PC-3 (cell line): ENCODE results near the gene HLA-A. TPM values are rescaled to one million over a fixed set of nuclear protein-coding genes. Genes with fewer than 3 reads are reported as not detected.

Experiments
- ATAC-seq: fragments of 200-7000 bp; cut with Tn5 transposase; 2 replicates; pipeline ENCODE4 v1.9.1; 2020; ENCODE audit warnings: mild to moderate bottlenecking, moderate library complexity
- BruUV-seq: library from RNA; stranded (reverse); fragments of 400-500 nt; replicated peaks from 2 replicates; lab custom pipeline; 2021; lab: Mats Ljungman, UMichigan
- CTCF ChIA-PET: fragments of 300-600 bp; sonication (Branson Sonifier 250); formaldehyde crosslinking; loops from one replicate; lab custom pipeline; 2022; ENCODE audit warnings: antibody characterized with exemption; lab: Charles Lee
- POLR2A ChIA-PET: fragments of 300-600 bp; sonication (Branson Sonifier 250); formaldehyde crosslinking; loops from one replicate; lab custom pipeline; 2022; ENCODE audit warnings: antibody characterized with exemption; ENCODE audit not compliant: unreplicated experiment; lab: Charles Lee
- DNase-seq: peaks from one replicate; pipeline ENCODE4 v3.0.0-alpha.2; 2015
- H2AFZ ChIP-seq: fragments of 300-600 bp; sonication (generic); 2 replicates; pipeline ENCODE4 v1.6.0; 2016; ENCODE audit warnings: antibody characterized with exemption, low read length
- H3F3A ChIP-seq: fragments of 300-600 bp; sonication (generic); one replicate; pipeline ENCODE4 v1.6.0; 2017; ENCODE audit warnings: antibody characterized with exemption, low read length, control low read depth, mild to moderate bottlenecking; ENCODE audit not compliant: unreplicated experiment
- H3K27ac ChIP-seq: fragments of 300-600 bp; sonication (generic); 2 replicates; pipeline ENCODE4 v1.5.1; 2016; ENCODE audit warnings: mild to moderate bottlenecking, low read length
- H3K27me3 ChIP-seq: fragments of 300-600 bp; sonication (generic); 2 replicates; pipeline ENCODE4 v1.6.1; 2016; ENCODE audit warnings: low read length, mixed read lengths
- H3K36me3 ChIP-seq: fragments of 300-600 bp; sonication (generic); 2 replicates; pipeline ENCODE4 v1.6.1; 2016; ENCODE audit warnings: low read depth, mixed run types, low read length, mixed read lengths
- H3K4me1 ChIP-seq: fragments of 300-600 bp; sonication (generic); 2 replicates; pipeline ENCODE4 v1.5.1; 2016; ENCODE audit warnings: low read length; ENCODE audit not compliant: insufficient read depth
- H3K4me2 ChIP-seq: fragments of 300-600 bp; sonication (generic); 2 replicates; pipeline ENCODE4 v1.6.0; 2016; ENCODE audit warnings: low read length
- H3K4me3 ChIP-seq: fragments of 300-600 bp; sonication (generic); 2 replicates; pipeline ENCODE4 v1.5.1; 2016; ENCODE audit warnings: mild to moderate bottlenecking, low read length, mixed read lengths
- H3K79me2 ChIP-seq: fragments of 300-600 bp; sonication (generic); 2 replicates; pipeline ENCODE4 v1.6.1; 2017; ENCODE audit warnings: low read length, mixed read lengths
- H3K9ac ChIP-seq: fragments of 300-600 bp; sonication (generic); 2 replicates; pipeline ENCODE4 v1.6.0; 2016; ENCODE audit warnings: mild to moderate bottlenecking, low read length
- H3K9me2 ChIP-seq: fragments of 300-600 bp; sonication (generic); replicated peaks from 2 replicates; pipeline ENCODE4 v1.6.1; 2016; ENCODE audit warnings: mixed run types, low read length, mixed read lengths
- H3K9me3 ChIP-seq: fragments of 300-600 bp; sonication (generic); 2 replicates; pipeline ENCODE4 v1.6.1; 2016; ENCODE audit warnings: low read length, mixed read lengths
- H4K20me1 ChIP-seq: fragments of 300-600 bp; sonication (generic); 2 replicates; pipeline ENCODE4 v1.6.1; 2016; ENCODE audit warnings: low read length, mixed read lengths
- EZH2 ChIP-seq: fragments of 300-600 bp; sonication (generic); IDR thresholded peaks from one replicate; pipeline ENCODE4 v1.6.1; 2017; ENCODE audit warnings: antibody characterized with exemption, mild to moderate bottlenecking, low read length; ENCODE audit not compliant: unreplicated experiment
- EZH2phosphoT487 ChIP-seq: fragments of 300-600 bp; sonication (generic); IDR thresholded peaks from 2 replicates; pipeline ENCODE4 v1.6.1; 2018; ENCODE audit warnings: mild to moderate bottlenecking, antibody characterized with exemption, low read length, borderline replicate concordance
- intact Hi-C: fragments of 100-400 bp; cut with micrococcal nuclease; formaldehyde crosslinking; loops from 2 replicates; pipeline ENCODE4 v1.9.0; 2023
- total RNA-seq: library from RNA; depleted of rRNA; stranded (reverse); fragments of >200 nt; gene quantifications from 2 replicates; pipeline ENCODE4 v1.2.3, GENCODE V29; 2014
- TF ChIP-seq, protein P1 (sequence below): fragments of 300-600 bp; sonication (generic); conservative IDR thresholded peaks from 2 replicates; pipeline ENCODE4 v1.5.1; 2017; ENCODE audit warnings: antibody characterized with exemption, low read depth, mild to moderate bottlenecking, low read length

The HLA-A gene
- total RNA-seq, 1 experiment from 2014 or later = 426 TPM

GRCh38 chr6:29933955-29934354 lies 8.4 kb upstream of the HLA-A start:
- TF ChIP-seq EZH2phosphoT487 (no peak), EZH2 (no peak)
- TF ChIP-seq, protein P1, sequence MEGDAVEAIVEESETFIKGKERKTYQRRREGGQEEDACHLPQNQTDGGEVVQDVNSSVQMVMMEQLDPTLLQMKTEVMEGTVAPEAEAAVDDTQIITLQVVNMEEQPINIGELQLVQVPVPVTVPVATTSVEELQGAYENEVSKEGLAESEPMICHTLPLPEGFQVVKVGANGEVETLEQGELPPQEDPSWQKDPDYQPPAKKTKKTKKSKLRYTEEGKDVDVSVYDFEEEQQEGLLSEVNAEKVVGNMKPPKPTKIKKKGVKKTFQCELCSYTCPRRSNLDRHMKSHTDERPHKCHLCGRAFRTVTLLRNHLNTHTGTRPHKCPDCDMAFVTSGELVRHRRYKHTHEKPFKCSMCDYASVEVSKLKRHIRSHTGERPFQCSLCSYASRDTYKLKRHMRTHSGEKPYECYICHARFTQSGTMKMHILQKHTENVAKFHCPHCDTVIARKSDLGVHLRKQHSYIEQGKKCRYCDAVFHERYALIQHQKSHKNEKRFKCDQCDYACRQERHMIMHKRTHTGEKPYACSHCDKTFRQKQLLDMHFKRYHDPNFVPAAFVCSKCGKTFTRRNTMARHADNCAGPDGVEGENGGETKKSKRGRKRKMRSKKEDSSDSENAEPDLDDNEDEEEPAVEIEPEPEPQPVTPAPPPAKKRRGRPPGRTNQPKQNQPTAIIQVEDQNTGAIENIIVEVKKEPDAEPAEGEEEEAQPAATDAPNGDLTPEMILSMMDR = no peak
- Histone ChIP-seq H3K36me3 (no peaks in the 10 kb centered on the region), H3K27ac (no peak overlapping the region), H3K79me2 (no peaks in the 10 kb centered on the region), H3K4me2 (no peak overlapping the region), H3K27me3 (no peaks in the 10 kb centered on the region), H3K9me3 (no peaks in the 10 kb centered on the region), H3K9me2 (no peaks in the 10 kb centered on the region), H2AFZ (no peak overlapping the region), H4K20me1 (no peaks in the 10 kb centered on the region), H3F3A (no peaks in the 10 kb centered on the region), H3K4me3 (no peak overlapping the region), H3K9ac (no peak overlapping the region), H3K4me1 (no peaks in the 10 kb centered on the region)
- no peak for DNase-seq
- no peak for ATAC-seq
- BruUV-seq = no TSS peak
- intact Hi-C loops = no loop called here
- POLR2A ChIA-PET = no interaction called here
- CTCF ChIA-PET = no interaction called here

DNA sequence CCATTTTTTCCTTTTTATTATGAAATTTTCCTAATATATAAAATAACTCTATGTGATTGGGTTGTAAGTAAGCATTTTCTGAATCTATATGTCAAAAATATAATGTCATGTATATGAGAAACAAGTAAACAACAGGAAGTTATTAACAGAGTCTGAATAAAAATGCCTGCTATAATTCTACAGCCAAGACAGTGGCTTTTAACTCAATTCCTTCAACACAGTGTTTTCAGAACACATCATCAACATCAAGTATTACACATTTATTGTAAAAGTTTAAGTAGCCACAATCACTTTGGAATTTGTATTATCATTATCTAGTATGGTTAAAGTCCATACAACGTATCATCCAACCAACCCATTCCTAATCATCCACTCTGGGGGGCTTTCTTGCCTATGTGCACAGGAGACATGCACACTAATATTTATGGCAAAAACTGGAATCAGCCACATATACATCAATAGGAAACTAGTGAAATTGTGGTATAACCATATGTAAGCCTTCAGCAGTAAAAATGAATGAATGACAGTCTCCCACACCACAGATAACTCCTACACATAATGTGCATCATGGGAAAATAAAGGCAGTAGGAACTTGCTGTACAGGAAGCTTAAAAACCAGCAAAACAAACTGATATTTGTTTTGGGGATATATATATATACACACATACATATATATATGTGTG lies 6.9 kb upstream of the HLA-A start:
- Histone ChIP-seq H3K4me1 (no peaks in the 10 kb centered on the region), H3K9ac (no peak overlapping the region), H3K27ac (no peak overlapping the region), H3K36me3 (no peaks in the 10 kb centered on the region), H3K9me2 (no peaks in the 10 kb centered on the region), H3K4me2 (no peak overlapping the region), H3K9me3 (no peaks in the 10 kb centered on the region), H3K79me2 (no peaks in the 10 kb centered on the region), H2AFZ (no peak overlapping the region), H3F3A (no peaks in the 10 kb centered on the region), H3K27me3 (no peaks in the 10 kb centered on the region), H3K4me3 (no peak overlapping the region), H4K20me1 (no peaks in the 10 kb centered on the region)
- no peak for ATAC-seq
- TF ChIP-seq EZH2phosphoT487 (no peak), EZH2 (no peak)
- TF ChIP-seq, protein P1 = no peak
- intact Hi-C loops = no loop called here
- BruUV-seq = no TSS peak
- ChIA-PET CTCF (no interaction called here), POLR2A (no interaction called here)
- DNase-seq = no peak

DNA sequence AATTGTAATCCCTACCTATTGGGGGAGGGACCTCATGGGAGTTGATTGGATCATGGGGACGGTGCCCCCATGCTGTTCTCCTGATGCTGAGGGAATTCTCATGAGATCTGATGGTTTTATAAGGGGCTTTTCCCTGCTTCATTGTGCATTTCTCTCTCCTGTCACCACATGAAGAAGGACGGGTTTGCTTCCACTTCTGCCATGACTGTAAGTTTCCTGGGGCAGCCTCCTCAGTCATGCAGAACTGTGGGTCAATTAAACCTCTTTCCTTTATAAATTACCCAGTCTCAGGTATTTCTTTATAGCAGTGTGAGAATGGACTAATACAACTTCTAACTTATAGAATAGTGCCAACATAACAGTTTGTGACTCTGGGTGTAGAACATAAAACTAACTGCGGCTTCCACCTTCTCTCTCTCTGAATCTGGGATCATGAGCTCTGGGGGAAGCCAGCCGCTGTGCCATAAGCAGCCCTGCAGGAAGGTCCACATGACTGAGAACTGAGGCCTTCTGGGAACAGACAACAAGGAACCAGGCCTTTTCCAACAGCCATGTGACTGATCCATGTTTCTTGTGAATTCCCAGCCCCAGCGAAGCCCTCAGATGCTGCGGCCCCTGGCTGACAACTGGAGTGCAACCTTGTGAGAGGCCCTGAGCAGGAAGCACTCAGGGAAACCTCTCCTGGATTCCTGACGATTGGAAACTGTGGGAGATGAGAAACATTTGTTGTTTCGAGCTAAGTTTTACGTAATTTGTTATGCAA lies 3.4 kb upstream of the HLA-A start:
- H3F3A ChIP-seq = no peaks in the 10 kb centered on the region
- H3K4me2 ChIP-seq = no peak overlapping the region
- intact Hi-C loops = no loop called here
- no peaks in the 10 kb centered on the region for H3K9me3 ChIP-seq
- ChIA-PET CTCF (no interaction called here), POLR2A (interaction anchor here (0.7 kb wide), 1 partner anchor 37 kb away, joined by 7 read pairs; no protein-coding TSS in a partner anchor)
- no peak overlapping the region for H2AFZ ChIP-seq
- H3K4me3 ChIP-seq = no peak overlapping the region
- H3K27me3 ChIP-seq = no peaks in the 10 kb centered on the region
- H3K27ac ChIP-seq = no peak overlapping the region
- H3K9ac ChIP-seq = no peak overlapping the region
- no peaks in the 10 kb centered on the region for H3K36me3 ChIP-seq
- H3K9me2 ChIP-seq = no peaks in the 10 kb centered on the region
- BruUV-seq = no TSS peak
- DNase-seq = no peak
- no peak for TF ChIP-seq EZH2
- TF ChIP-seq, protein P1 = no peak
- TF ChIP-seq EZH2phosphoT487 = no peak
- no peak for ATAC-seq
- 0 out of 2 replicates have a peak, but pooled peaks cover 14% of the 10 kb centered on the region for H3K4me1 ChIP-seq
- H4K20me1 ChIP-seq = no peaks in the 10 kb centered on the region
- peaks cover 7% of the 10 kb centered on the region for H3K79me2 ChIP-seq
